H1 (cell line): ENCODE measurements around the gene TMEM131L. TPM values are rescaled to one million over a fixed set of nuclear protein-coding genes. Genes with fewer than 3 reads are reported as not detected.

ENCODE experiments used
- ASH2L ChIP-seq: fragments of 200-600, 300-600 bp; sonication (generic); IDR thresholded peaks from one replicate; pipeline ENCODE4 v1.7.1; 2017; ENCODE audit warnings: low read length
- GABPA ChIP-seq: IDR thresholded peaks from 2 replicates; pipeline ENCODE4 v1.6.1; 2011; ENCODE audit warnings: mild to moderate bottlenecking, low read length, moderate library complexity, borderline replicate concordance; ENCODE audit not compliant: insufficient read depth
- HDAC6 ChIP-seq: IDR thresholded peaks from one replicate; pipeline ENCODE4 v1.7.1; 2012; ENCODE audit warnings: low read depth, mild to moderate bottlenecking, inconsistent platforms, low read length, moderate library complexity
- JUN ChIP-seq: IDR thresholded peaks from 2 replicates; pipeline ENCODE4 v1.6.1; 2011; ENCODE audit warnings: low read depth, mild to moderate bottlenecking, improper control_type of control experiment, low read length
- KDM1A ChIP-seq: fragments of 200-600, 300-600 bp; sonication (generic); IDR thresholded peaks from 2 replicates; pipeline ENCODE4 v1.7.1; 2016; ENCODE audit warnings: mild to moderate bottlenecking, low read length, borderline replicate concordance
- KDM4A ChIP-seq: IDR thresholded peaks from one replicate; pipeline ENCODE4 v1.7.1; 2012; ENCODE audit warnings: low read depth, mild to moderate bottlenecking, moderate library complexity, low read length, inconsistent platforms; ENCODE audit not compliant: severe bottlenecking
- USF2 ChIP-seq: IDR thresholded peaks from 2 replicates; pipeline ENCODE4 v1.6.1; 2011; ENCODE audit warnings: low read length, improper control_type of control experiment
- polyA plus RNA-seq, 7 experiments: library from polyadenylated mRNA; depleted of rRNA in 3 of 7; stranded (reverse) in 5 of 7; unstranded in 2 of 7; fragments of >200 nt in 5 of 7; fragments of 200-250 nt in 2 of 7; gene quantifications; 1 replicate in 5 of 7; 2 replicates in 1 of 7; 4 replicates in 1 of 7; pipeline versions ENCODE4 v1.2.1 to v1.2.3, GENCODE V29; 2011 to 2013; ENCODE audit warnings: missing spikeins in 2 of 7, mixed read lengths in 2 of 7
- total RNA-seq: library from RNA; stranded (reverse); fragmentation: NEBNext Ultra II Directional; extraction: Animal tissue kit (Norgen Biotek cat#: 25700); gene quantifications from 2 replicates; pipeline ENCODE4 v1.2.1, GENCODE V29; 2021

Gene TMEM131L
- total and polyA plus RNA-seq, 2 of the 8 experiments (the other 6 are each of a cell fraction or from before 2014, with no cell fraction given): 14.3 to 26.1 TPM

- TF ChIP-seq USF2 (no peak), GABPA (no peak), HDAC6 (no peak), KDM4A (no peak), ASH2L (no peak), JUN (no peak), KDM1A (no peak)
Observed at GRCh38 chr4:153476829-153477574, 10.8 kb downstream of the TMEM131L start (continued).
